BLaER1 treated with 17β-estradiol and CSF1 and Interleukin-3, amounts not matched to agents 10 nM and 100 nM (cell line): ENCODE data around the gene CNOT10.

Experiments
- H3K27ac ChIP-seq, 11 experiments: shearing (Covaris generic); formaldehyde crosslinking; 2 replicates each; pipeline ENCODE4 v1.8.1; 2022
- H3K27me3 ChIP-seq, 11 experiments: shearing (Covaris generic); formaldehyde crosslinking; 2 replicates each; pipeline ENCODE4 v1.8.1; 2022
- H3K36me3 ChIP-seq, 11 experiments: shearing (Covaris generic); formaldehyde crosslinking; 2 replicates each; pipeline ENCODE4 v1.8.1; 2022
- H3K4me1 ChIP-seq, 10 experiments: shearing (Covaris generic); formaldehyde crosslinking; 2 replicates each; pipeline ENCODE4 v1.8.1; 2022
- H3K4me2 ChIP-seq, 11 experiments: shearing (Covaris generic); formaldehyde crosslinking; 2 replicates each; pipeline ENCODE4 v1.8.1; 2022
- H3K4me3 ChIP-seq, 10 experiments: shearing (Covaris generic); formaldehyde crosslinking; 2 replicates each; pipeline ENCODE4 v1.8.1; 2022
- H3K9ac ChIP-seq, 11 experiments: shearing (Covaris generic); formaldehyde crosslinking; 2 replicates each; pipeline ENCODE4 v1.8.1; 2022
- H3K9me3 ChIP-seq, 11 experiments: shearing (Covaris generic); formaldehyde crosslinking; replicated peaks in 1 of 11; 2 replicates each; pipeline ENCODE4 v1.8.1; 2022
- H4K20me1 ChIP-seq, 11 experiments: shearing (Covaris generic); formaldehyde crosslinking; 2 replicates each; pipeline ENCODE4 v1.8.1; 2022
- Cebpa-rat ChIP-seq, 11 experiments: shearing (Covaris generic); IDR thresholded peaks; 2 replicates each; pipeline ENCODE4 v1.8.1; 2022

Gene CNOT10

DNA sequence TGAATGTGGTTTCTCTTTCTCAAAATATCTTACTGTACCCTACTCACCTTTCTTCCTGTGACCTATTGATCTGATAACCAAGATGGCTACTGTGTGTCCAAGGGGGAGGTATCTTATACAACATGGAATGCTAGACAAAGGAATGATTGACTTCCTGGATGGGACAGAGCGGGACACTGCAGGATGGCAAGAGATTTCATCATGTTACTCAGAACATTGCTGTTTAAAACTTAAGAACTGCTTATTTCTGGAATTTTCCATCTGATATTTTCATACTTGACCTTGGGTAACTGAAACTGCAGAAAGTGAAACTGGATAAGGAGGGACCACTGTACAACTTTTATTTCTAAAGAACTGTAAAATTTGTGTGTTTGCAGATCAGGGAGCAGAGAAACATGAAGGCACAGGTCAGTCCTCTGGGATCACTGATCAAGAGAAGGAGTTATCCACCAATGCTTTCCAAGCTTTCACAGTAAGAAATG, 18.5 kb downstream of the CNOT10 start:
- H4K20me1 ChIP-seq: peaks cover 0 to 11% (median 0%) of the 10 kb centered on the region in 11 experiments; a peak in 6 of 22 replicates
- H3K36me3 ChIP-seq: peaks cover 2 to 78% (median 41%) of the 10 kb centered on the region in 11 experiments; a peak in 21 of 22 replicates
- no peak overlapping the region for H3K9ac ChIP-seq
- H3K4me3 ChIP-seq: no peak overlapping the region
- H3K27ac ChIP-seq: no peak overlapping the region
- peak overlapping the region in 1 of 11 experiments; percentile 14; a peak in 1 of 22 replicates for H3K4me2 ChIP-seq
- H3K9me3 ChIP-seq: 0 out of 22 replicates have a peak, but pooled peaks cover 0 to 9% (median 0%) of the 10 kb centered on the region in 11 experiments
- no peaks in the 10 kb centered on the region for H3K27me3 ChIP-seq
- TF ChIP-seq Cebpa-rat (IDR thresholded peaks at IDR 0.05): no peak
- H3K4me1 ChIP-seq: peaks cover 0 to 52% (median 5%) of the 10 kb centered on the region in 10 experiments; a peak in 9 of 20 replicates

DNA sequence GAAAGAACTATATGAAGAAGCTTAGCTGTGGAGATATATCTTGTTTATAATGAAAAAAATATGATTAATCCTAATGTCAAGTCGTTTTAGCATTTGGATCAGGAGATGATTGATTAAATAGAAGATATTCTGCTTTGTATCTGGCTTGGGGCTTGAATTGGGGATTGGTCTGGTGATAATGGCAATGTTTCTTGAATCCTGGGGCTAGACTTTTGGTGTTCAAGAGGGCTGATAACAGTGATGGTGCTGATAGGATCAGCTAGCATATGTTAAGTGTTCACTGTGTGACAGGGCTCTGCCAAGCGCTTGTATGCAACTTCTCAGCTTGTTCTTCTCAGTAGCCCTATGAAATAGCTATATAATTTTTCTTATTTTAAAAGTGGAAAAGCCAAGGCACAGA, 20.2 kb downstream of the CNOT10 start:
- Histone ChIP-seq H3K9ac (no peak overlapping the region), H3K4me2 (no peak overlapping the region), H3K36me3 (peaks cover 19 to 78% (median 53%) of the 10 kb centered on the region in 11 experiments), H4K20me1 (no peaks in the 10 kb centered on the region), H3K4me3 (no peak overlapping the region), H3K4me1 (peaks cover 0 to 36% (median 3%) of the 10 kb centered on the region in 10 experiments; a peak in 8 of 20 replicates), H3K27me3 (no peaks in the 10 kb centered on the region), H3K27ac (no peak overlapping the region), H3K9me3 (0 out of 22 replicates have a peak, but pooled peaks cover 0 to 9% (median 0%) of the 10 kb centered on the region in 11 experiments)
- no peak for TF ChIP-seq Cebpa-rat (IDR thresholded peaks at IDR 0.05)

- Histone ChIP-seq H3K4me1 (peaks cover 0 to 25% (median 3%) of the 10 kb centered on the region in 10 experiments; a peak in 7 of 20 replicates), H3K9ac (no peak overlapping the region), H3K9me3 (0 out of 22 replicates have a peak, but pooled peaks cover 0 to 6% (median 0%) of the 10 kb centered on the region in 11 experiments), H4K20me1 (no peaks in the 10 kb centered on the region), H3K27ac (no peak overlapping the region), H3K27me3 (no peaks in the 10 kb centered on the region), H3K36me3 (peaks cover 31 to 81% (median 59%) of the 10 kb centered on the region in 11 experiments), H3K4me2 (peak overlapping the region in 2 of 11 experiments; percentile 7 to 23; a peak in 2 of 22 replicates), H3K4me3 (no peak overlapping the region)
- no peak for TF ChIP-seq Cebpa-rat (IDR thresholded peaks at IDR 0.05)
These were observed 21.5 kb downstream of the CNOT10 start for GRCh38 chr3:32706348-32707025.

GRCh38 chr3:32707026-32707370, 22.0 kb downstream of the CNOT10 start:
- Histone ChIP-seq H3K27me3 (no peaks in the 10 kb centered on the region), H3K4me2 (no peak overlapping the region), H3K4me1 (peaks cover 0 to 20% (median 3%) of the 10 kb centered on the region in 10 experiments; a peak in 5 of 20 replicates), H3K4me3 (no peak overlapping the region), H3K9ac (no peak overlapping the region), H3K27ac (no peak overlapping the region), H3K36me3 (peaks cover 36 to 81% (median 61%) of the 10 kb centered on the region in 11 experiments), H3K9me3 (0 out of 22 replicates have a peak, but pooled peaks cover 0 to under 1% (median 0%) of the 10 kb centered on the region in 11 experiments), H4K20me1 (no peaks in the 10 kb centered on the region)
- TF ChIP-seq Cebpa-rat (IDR thresholded peaks at IDR 0.05): no peak

DNA sequence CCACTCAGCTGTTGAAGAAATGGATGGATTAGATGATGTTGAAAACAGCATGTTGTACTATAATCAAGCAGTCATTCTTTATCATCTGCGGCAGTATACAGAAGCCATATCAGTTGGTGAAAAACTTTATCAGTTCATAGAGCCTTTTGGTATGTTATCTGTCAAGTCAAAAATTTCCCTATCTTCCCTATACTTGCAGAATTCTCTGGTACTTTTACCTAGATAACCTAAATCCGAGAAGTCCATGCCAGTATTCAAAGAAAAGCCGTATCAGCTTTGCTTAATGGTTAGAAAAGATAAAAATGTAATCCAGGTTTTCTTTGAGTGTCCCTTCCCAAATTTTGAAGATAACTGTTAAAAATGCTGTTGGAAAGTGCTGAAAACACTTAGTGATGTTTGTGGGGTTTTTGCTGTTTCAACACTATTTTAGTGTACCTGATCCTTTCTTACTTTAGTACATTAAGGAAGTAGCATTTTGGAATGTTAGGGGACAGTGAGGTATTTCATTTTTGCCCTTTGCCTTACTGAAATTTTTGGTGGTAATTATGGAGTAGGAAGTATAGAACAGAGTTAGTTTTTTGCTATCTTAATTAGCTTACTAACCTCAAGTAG, 23.8 kb downstream of the CNOT10 start:
- Histone ChIP-seq H3K4me1 (peaks cover 0 to 14% (median under 1%) of the 10 kb centered on the region in 10 experiments; a peak in 5 of 20 replicates), H3K27ac (no peak overlapping the region), H3K36me3 (peaks cover 54 to 93% (median 78%) of the 10 kb centered on the region in 11 experiments), H3K9me3 (no peaks in the 10 kb centered on the region), H3K27me3 (no peaks in the 10 kb centered on the region), H3K9ac (no peak overlapping the region), H3K4me3 (no peak overlapping the region), H3K4me2 (no peak overlapping the region), H4K20me1 (no peaks in the 10 kb centered on the region)
- no peak for TF ChIP-seq Cebpa-rat (IDR thresholded peaks at IDR 0.05)

DNA sequence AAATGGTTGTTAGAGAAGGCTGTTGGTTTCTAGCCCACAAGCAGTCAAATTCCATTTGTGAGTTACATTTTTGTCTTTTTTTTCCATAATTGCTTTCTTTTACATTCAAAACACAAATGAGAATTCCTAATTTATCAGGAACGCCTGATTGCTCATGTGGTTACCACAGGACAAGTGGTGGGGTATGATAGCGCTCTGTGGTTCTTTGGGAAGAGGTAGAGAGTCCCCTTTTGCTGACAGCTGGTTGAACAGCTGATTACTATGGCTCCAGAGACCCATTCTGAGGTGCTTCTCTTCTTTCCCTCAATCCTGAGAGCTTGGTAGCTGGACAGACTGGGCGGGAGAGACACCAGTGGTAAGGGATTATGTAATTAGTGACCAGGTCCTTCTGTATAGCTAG, 24.4 kb downstream of the CNOT10 start:
- Histone ChIP-seq H3K9ac (no peak overlapping the region), H3K4me3 (no peak overlapping the region), H3K4me2 (no peak overlapping the region), H4K20me1 (no peaks in the 10 kb centered on the region), H3K27me3 (no peaks in the 10 kb centered on the region), H3K27ac (no peak overlapping the region), H3K9me3 (no peaks in the 10 kb centered on the region), H3K4me1 (peaks cover 0 to 14% (median 0%) of the 10 kb centered on the region in 10 experiments; a peak in 4 of 20 replicates), H3K36me3 (peaks cover 55 to 96% (median 83%) of the 10 kb centered on the region in 11 experiments)
- TF ChIP-seq Cebpa-rat (IDR thresholded peaks at IDR 0.05): no peak

DNA sequence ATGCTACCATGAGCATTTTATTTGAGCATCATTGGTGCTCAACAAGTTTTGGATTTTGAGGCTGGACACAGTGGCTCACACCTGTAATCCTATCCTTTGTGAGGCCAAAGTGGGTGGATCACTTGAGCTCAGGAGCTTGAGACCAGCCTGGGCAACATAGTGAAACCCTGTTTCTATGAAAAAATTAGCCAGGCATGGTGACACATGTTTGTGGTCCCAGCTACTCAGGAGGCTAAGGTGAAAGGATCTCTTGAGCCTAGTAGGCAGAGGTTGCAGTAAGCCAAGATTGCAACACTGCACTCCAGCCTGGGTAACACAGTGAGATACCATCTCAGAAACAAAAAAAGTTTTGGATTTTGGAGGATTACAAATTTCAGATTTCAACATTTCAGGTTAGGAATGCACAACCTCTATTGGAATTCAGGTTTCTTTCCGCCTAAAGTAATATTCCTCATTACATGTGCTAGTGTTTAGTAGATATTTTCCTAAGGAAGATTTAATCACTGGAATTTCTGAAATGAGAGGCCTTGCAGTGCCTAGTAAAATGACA, 27.6 kb downstream of the CNOT10 start:
- Histone ChIP-seq H3K4me2 (no peak overlapping the region), H4K20me1 (no peaks in the 10 kb centered on the region), H3K9ac (no peak overlapping the region), H3K4me1 (no peaks in the 10 kb centered on the region), H3K4me3 (no peak overlapping the region), H3K27ac (no peak overlapping the region), H3K27me3 (no peaks in the 10 kb centered on the region), H3K9me3 (no peaks in the 10 kb centered on the region), H3K36me3 (peaks cover 82 to 100% (median 93%) of the 10 kb centered on the region in 11 experiments)
- no peak for TF ChIP-seq Cebpa-rat (IDR thresholded peaks at IDR 0.05)

DNA sequence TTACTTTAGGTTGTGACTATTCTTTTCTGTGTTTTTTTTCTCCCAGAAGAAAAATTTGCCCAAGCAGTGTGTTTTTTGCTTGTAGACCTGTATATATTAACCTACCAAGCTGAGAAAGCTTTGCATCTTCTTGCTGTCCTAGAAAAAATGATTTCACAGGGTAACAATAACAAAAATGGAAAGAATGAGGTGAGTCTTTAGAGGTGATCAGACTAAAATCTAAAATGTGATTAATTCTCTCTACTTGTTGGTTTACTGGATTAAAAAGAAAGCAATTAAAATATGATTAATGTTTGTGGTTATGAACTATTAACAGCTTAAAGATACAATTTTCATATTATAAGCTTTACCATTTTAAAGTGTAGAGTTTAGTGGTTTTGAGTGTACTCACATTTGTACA, 28.2 kb downstream of the CNOT10 start:
- H3K36me3 ChIP-seq: peaks cover 82 to 100% (median 97%) of the 10 kb centered on the region in 11 experiments
- no peak overlapping the region for H3K4me2 ChIP-seq
- H3K27me3 ChIP-seq: no peaks in the 10 kb centered on the region
- H3K27ac ChIP-seq: no peak overlapping the region
- no peaks in the 10 kb centered on the region for H4K20me1 ChIP-seq
- no peak overlapping the region for H3K9ac ChIP-seq
- TF ChIP-seq Cebpa-rat (IDR thresholded peaks at IDR 0.05): no peak
- no peak overlapping the region for H3K4me3 ChIP-seq
- no peaks in the 10 kb centered on the region for H3K4me1 ChIP-seq
- H3K9me3 ChIP-seq: no peaks in the 10 kb centered on the region

GRCh38 chr3:32719335-32719734, 34.3 kb downstream of the CNOT10 start:
- H3K36me3 ChIP-seq: peaks cover 70 to 97% (median 88%) of the 10 kb centered on the region in 11 experiments
- H3K27me3 ChIP-seq: no peaks in the 10 kb centered on the region
- H3K4me1 ChIP-seq: no peaks in the 10 kb centered on the region
- H3K27ac ChIP-seq: no peak overlapping the region
- H4K20me1 ChIP-seq: no peaks in the 10 kb centered on the region
- no peaks in the 10 kb centered on the region for H3K9me3 ChIP-seq
- no peak overlapping the region for H3K4me3 ChIP-seq
- H3K4me2 ChIP-seq: no peak overlapping the region
- no peak overlapping the region for H3K9ac ChIP-seq
- TF ChIP-seq Cebpa-rat (IDR thresholded peaks at IDR 0.05): no peak
